ENCODE data around the gene EHBP1L1.

The EHBP1L1 gene

GRCh38 chr11:65616575-65617001, 40.7 kb downstream of the EHBP1L1 start:
- DNase-seq (ENCODE audit: low read depth) = no peak

DNA sequence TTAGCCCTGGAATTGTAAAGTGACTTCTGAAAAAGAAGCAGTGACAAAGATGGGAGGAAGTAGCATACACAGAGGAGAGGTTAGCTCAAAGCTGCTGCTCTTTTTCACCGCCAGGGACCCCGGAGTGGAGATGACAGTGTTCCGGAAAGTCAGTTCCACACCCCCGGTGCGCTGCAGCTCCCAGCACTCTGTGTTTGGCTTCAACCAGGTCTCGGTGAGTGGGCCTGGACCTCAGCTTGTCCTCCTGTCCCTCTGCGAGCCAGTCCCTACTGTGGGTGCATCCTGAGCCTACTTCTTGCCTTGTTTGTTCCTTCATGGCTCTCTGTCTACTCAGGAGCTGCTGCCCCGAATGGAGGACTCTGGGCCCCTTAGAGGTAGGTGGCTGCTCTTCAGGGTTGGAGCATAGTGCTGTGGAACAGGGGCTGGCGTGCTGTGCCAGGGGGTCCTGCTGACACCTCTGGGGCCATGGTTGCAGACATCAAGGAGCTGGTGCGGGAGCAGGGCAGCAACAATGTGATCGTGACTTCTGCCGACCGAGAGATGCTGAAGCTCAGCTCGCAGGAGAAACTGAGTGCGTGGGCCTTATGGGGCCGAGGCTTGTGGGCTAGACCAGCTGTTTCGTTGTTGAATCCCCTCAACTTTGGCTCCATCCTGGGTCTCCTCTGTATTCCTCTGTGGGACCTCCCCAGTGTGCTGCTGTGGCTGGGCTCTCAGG, 41.4 kb downstream of the EHBP1L1 start:
- no peak for DNase-seq (ENCODE audit: low read depth)

DNA sequence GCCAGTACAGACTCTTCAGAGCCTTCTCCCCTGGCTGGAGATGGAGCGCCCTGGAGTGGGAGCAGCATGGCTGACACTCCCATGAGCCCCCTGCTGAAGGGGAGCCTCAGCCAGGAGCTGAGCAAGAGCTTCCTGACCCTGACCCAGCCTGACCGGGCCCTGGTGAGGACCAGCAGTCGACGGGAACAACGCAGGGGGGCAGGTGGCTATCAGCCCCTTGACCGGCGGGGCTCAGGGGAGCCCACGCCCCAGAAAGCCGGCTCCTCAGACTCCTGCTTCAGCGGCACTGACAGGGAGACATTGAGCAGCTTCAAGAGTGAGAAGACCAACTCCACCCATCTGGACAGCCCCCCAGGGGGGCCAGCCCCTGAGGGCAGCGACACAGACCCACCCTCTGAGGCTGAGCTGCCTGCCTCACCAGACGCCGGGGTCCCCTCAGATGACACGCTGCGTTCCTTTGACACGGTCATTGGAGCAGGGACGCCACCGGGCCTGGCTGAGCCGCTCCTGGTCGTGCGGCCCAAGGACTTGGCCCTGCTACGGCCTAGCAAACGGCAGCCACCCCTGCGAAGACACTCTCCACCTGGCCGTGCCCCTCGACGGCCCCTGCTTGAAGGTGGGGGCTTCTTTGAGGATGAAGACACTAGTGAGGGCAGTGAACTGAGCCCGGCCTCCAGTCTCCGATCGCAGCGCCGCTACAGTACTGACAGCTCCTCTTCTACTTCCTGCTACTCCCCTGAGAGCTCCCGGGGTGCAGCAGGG, 42.3 kb downstream of the EHBP1L1 start:
- DNase-seq (ENCODE audit: low read depth) = no peak

DNA sequence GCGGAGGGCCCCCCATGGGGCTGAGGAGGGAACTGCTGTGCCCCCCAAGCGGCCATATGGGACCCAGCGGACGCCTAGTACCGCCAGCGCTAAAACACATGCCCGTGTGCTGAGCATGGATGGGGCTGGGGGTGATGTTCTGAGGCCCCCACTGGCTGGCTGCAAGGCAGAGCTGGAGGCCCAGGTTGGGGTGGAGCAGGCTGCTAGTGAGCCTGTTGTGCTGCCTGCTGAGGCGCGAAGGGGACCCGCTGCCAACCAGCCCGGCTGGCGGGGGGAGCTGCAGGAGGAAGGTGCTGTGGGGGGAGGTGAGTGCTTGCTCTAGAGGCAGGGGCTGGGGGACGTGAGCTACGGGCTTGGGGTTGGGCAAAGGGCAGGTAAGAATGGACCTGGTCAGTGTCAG, 42.9 kb downstream of the EHBP1L1 start:
- no peak for DNase-seq (ENCODE audit: low read depth)

DNA sequence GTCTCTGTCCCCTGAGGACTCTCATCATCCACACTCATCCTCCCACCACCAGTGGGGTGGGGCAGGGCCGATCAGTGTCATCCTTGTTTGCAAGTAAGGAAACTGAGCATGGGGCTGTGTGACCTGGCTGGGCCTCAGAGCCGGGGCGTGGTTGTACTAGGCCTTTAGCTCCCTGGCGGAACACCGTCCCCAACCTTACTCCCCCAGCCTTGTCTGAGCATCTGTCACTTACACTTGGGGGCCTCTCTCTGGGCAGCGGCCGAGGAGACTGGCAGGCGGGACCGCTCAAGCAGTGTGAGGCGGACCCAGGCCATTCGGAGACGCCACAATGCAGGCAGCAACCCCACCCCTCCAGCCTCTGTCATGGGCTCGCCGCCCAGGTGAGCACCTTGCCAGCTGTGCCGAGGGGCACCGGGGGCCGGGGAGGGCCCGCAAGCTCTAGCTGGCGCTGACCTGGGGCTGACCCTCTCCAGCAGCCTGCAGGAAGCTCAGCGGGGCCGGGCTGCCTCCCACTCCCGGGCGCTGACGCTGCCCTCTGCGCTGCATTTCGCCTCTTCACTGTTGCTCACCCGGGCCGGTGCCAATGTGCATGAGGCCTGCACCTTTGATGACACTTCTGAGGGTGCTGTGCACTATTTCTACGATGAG, 43.6 kb downstream of the EHBP1L1 start:
- no peak for DNase-seq (ENCODE audit: low read depth)

DNA sequence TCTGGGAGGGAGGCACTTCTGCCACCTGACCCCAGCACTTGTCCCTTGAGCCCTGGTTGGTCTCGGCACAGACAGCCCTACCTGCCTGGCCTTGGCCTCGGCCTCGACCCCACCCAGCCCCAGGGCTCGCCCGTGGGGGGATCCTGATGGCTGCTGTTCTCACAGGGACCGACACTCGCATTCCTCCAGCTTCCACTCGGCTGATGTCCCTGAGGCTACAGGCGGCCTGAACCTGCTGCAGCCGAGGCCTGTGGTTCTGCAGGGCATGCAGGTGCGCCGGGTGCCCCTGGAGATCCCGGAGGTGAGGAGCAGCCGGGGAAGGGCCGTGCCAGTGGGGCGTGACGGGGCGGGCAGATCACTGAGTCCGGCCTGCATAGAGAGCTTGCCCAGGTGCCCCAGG, 44.8 kb downstream of the EHBP1L1 start:
- DNase-seq (ENCODE audit: low read depth) = no peak

GRCh38 chr11:65621460-65621859, 45.6 kb downstream of the EHBP1L1 start:
- DNase-seq (ENCODE audit: low read depth) = no peak

- no peak for DNase-seq (ENCODE audit: low read depth)
These were observed 46.2 kb downstream of the EHBP1L1 start for GRCh38 chr11:65622011-65622410.

GRCh38 chr11:65623177-65623576, 47.3 kb downstream of the EHBP1L1 start:
- no peak for DNase-seq (ENCODE audit: low read depth)

DNA sequence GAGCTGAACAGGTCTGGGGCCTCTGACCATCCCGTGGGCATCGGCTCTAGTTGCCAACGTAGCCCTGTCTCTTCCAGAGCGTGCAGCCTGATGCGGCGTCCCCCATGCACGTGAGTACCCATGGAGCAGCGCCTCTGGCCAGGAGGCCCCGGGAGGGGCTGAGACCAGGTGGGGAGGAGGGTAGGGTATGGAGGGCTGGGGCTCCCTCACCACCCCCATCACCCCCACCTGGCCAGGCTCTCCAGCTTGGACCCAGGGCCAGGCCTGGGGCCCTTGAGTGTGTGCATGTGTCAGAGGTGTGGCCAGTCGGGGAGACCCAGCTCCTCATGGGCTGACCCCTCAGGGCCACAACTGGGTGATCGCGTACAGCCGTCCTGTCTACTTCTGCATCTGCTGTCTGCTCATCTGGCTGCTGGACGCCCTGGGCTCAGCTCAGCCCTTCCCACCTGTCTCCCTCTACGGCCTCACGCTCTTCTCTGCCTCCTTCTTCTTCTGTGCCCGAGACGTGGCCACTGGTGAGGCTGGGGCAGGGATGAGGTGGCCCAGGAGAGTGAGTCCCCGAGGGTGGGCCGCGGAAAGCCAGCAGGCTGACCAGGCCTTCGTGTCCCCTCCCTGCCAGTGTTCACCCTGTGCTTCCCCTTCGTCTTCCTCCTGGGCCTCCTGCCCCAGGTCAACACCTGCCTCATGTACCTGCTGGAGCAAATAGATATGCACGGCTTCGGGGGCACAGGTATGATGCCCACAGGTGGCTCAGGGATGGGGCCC, 48.2 kb downstream of the EHBP1L1 start:
- DNase-seq (ENCODE audit: low read depth) = no peak

- no peak for DNase-seq (ENCODE audit: low read depth)
These were observed 49.2 kb downstream of the EHBP1L1 start for GRCh38 chr11:65624931-65625627.

DNA sequence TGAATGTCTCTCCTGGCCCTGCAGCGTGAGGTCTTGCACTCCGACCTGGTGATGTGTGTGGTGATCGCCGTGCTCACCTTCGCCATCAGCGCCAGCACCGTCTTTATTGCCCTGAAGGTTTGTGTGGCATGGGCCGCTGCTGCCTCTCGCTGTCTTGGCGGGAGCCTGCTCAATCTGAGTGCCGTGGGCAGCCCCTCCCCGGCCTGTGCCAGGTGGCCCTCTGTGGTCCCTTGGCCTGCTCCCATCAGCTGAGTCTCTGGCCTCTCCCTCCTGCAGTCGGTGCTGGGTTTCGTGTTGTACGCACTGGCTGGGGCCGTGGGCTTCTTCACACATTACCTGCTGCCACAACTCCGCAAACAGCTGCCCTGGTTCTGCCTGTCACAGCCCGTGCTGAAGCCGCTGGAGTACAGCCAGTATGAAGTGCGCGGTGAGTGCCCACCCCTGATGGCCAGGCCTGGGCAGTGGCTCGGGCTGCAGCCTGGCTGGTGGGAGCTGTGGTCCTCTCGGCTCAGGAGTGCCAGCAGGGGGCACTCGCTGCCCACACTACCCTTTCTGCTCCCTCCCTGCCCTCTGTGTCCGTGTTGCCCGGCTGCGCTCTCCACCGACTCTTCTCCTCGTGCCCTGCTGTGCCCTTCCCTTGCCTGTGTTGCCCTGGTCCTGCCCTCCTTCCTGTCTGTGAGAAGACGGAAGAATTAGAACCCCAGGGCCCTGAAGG, 49.9 kb downstream of the EHBP1L1 start:
- DNase-seq (ENCODE audit: low read depth) = peak; percentile 37

DNA sequence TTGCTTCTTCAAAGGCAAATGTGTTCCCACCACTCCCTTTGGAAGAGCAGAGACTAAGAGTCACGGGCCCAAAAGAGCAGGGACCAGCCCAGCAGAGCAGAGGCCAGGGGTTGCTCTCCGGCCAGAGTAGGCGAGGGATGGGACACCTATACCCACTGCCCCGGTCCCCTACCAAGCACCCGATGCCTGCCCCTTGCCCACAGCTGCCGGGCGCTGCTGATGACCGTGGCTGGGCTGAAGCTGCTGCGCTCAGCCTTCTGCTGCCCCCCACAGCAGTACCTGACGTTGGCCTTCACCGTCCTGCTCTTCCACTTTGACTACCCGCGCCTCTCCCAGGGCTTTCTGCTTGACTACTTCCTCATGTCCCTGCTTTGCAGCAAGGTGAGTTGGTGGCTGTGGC, 51.3 kb downstream of the EHBP1L1 start:
- no peak for DNase-seq (ENCODE audit: low read depth)

DNA sequence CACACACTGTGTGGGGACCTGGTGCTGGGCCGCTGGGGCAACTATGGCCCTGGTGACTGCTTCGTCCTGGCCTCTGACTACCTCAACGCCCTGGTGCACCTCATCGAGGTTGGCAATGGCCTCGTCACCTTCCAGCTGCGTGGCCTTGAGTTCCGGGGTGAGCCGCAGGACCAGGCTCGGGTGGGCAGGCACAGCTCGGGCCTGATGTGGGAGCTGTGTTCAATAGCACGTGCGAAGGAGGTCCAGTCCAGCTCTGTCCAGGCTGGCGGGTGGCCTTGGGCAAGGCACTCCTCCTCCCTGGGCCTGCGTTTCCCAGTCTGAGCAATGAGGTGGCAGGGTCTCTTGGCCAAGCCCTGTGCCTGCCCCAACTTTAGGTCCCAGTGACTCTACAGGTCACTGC, 53.7 kb downstream of the EHBP1L1 start:
- DNase-seq (ENCODE audit: low read depth) = no peak

DNA sequence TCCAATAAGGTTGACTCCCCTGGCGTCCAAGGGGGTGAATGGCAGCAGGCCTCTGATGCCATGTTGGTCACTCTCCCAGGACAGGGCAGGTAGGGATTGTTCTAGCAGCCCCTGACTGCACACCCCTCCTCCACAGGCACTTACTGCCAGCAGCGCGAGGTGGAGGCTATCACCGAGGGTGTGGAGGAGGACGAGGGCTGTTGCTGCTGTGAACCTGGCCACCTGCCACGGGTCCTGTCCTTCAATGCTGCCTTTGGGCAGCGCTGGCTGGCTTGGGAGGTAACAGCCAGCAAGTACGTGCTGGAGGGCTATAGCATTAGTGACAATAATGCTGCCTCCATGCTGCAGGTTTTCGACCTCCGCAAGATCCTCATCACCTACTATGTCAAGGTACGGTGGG, 54.4 kb downstream of the EHBP1L1 start:
- no peak for DNase-seq (ENCODE audit: low read depth)

GRCh38 chr11:65633390-65634108, 57.7 kb downstream of the EHBP1L1 start:
- DNase-seq (ENCODE audit: low read depth) = no peak

DNA sequence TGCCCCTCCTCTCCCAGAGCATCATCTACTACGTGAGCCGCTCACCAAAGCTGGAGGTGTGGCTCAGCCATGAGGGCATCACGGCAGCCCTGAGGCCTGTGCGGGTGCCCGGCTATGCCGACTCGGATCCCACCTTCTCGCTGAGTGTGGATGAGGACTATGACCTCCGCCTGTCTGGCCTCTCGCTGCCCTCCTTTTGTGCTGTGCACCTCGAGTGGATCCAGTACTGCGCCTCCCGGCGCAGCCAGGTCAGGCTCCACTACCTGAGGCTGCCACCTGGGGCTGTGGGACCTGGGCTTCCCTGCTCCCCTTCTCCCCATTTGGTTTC, 58.2 kb downstream of the EHBP1L1 start:
- no peak for DNase-seq (ENCODE audit: low read depth)

- DNase-seq (ENCODE audit: low read depth) = no peak
These were observed 58.6 kb downstream of the EHBP1L1 start for GRCh38 chr11:65634440-65634839.

DNA sequence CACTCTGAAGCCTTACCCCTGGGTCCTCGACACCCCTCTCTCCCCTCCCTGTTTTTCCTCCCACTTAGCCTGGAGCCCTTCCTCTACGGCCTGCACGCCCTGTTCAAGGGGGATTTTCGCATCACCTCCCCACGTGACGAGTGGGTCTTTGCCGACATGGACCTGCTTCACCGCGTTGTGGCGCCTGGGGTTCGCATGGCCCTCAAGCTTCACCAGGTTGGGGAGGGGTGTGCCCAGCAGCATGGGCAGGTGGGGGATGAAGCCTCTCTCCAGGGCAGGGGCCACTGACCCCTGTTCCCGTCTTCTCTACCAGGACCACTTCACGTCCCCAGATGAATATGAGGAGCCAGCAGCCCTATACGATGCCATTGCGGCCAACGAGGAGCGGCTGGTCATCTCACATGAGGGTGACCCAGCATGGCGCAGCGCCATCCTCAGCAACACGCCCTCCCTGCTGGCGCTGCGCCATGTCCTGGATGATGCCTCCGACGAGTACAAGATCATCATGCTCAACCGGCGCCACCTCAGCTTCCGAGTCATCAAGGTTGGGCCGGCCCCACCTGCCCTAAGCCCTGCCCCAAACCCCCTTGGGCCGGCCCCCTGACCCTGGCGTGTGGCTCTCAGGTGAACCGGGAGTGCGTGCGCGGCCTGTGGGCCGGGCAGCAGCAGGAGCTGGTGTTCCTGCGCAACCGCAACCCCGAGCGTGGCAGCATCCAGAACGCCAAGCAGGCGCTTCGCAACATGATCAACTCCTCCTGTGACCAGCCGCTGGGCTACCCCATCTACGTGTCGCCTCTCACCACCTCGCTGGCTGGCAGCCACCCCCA, 59.3 kb downstream of the EHBP1L1 start:
- no peak for DNase-seq (ENCODE audit: low read depth)

Data from amniotic epithelial cell (primary cell).